ENCODE data around the gene MOK.

The MOK gene

GRCh38 chr14:102346645-102347044 is 41.7 kb upstream of the MOK start:
- ChIA-PET CTCF (no interaction called here), POLR2A (no interaction called here)
- H3K4me3 ChIP-seq (ENCODE audit: low read depth, low read length) = no peak overlapping the region
- TF ChIP-seq CTCF (IDR thresholded peaks at IDR 0.05; ENCODE audit: insufficient read depth, low read length, missing control alignments) = no peak
- DNase-seq (ENCODE audit: low read depth, low spot score) = no peak

GRCh38 chr14:102345232-102345631 is 40.3 kb upstream of the MOK start:
- ChIA-PET POLR2A (no interaction called here), CTCF (interaction anchor here (0.9 kb wide), 1 partner anchor 17 kb away, joined by 3 read pairs; the partner anchor contains the start of genes CINP and TECPR2)
- no peak for DNase-seq (ENCODE audit: low read depth, low spot score)
- TF ChIP-seq CTCF (IDR thresholded peaks at IDR 0.05; ENCODE audit: insufficient read depth, low read length, missing control alignments) = no peak
- no peak overlapping the region for H3K4me3 ChIP-seq (ENCODE audit: low read depth, low read length)

- TF ChIP-seq CTCF (IDR thresholded peaks at IDR 0.05; ENCODE audit: insufficient read depth, low read length, missing control alignments) = no peak
- ChIA-PET POLR2A (interaction anchor here (0.7 kb wide), 1 partner anchor 32 kb away, joined by 3 read pairs; no protein-coding TSS in a partner anchor), CTCF (interaction anchor here (0.9 kb wide), 1 partner anchor 18 kb away, joined by 3 read pairs; the partner anchor contains the start of genes CINP and TECPR2)
- H3K4me3 ChIP-seq (ENCODE audit: low read depth, low read length) = no peak overlapping the region
- no peak for DNase-seq (ENCODE audit: low read depth, low spot score)
These were observed 39.5 kb upstream of the MOK start for GRCh38 chr14:102344485-102344884.

GRCh38 chr14:102344084-102344483 is 39.1 kb upstream of the MOK start:
- POLR2A ChIA-PET = no interaction called here
- TF ChIP-seq CTCF (IDR thresholded peaks at IDR 0.05; ENCODE audit: insufficient read depth, low read length, missing control alignments) = no peak
- CTCF ChIA-PET = interaction anchor here (0.9 kb wide), 1 partner anchor 18 kb away, joined by 3 read pairs; the partner anchor contains the start of genes CINP and TECPR2
- DNase-seq (ENCODE audit: low read depth, low spot score) = no peak
- no peak overlapping the region for H3K4me3 ChIP-seq (ENCODE audit: low read depth, low read length)

- TF ChIP-seq CTCF (IDR thresholded peaks at IDR 0.05; ENCODE audit: insufficient read depth, low read length, missing control alignments) = no peak
- POLR2A ChIA-PET = interaction anchor here (0.7 kb wide), 1 partner anchor 236 kb away, joined by 3 read pairs; no protein-coding TSS in a partner anchor
- CTCF ChIA-PET = interaction anchor here (1.9 kb wide), 1 partner anchor 20 kb away, joined by 6 read pairs; no protein-coding TSS in a partner anchor
- no peak for DNase-seq (ENCODE audit: low read depth, low spot score)
- H3K4me3 ChIP-seq (ENCODE audit: low read depth, low read length) = no peak overlapping the region
These were observed 37.3 kb upstream of the MOK start for GRCh38 chr14:102342238-102342637.

GRCh38 chr14:102341566-102341965 is 36.6 kb upstream of the MOK start:
- ChIA-PET POLR2A (no interaction called here), CTCF (interaction anchor here (1.9 kb wide), 1 partner anchor 19 kb away, joined by 6 read pairs; no protein-coding TSS in a partner anchor)
- no peak for DNase-seq (ENCODE audit: low read depth, low spot score)
- no peak for TF ChIP-seq CTCF (IDR thresholded peaks at IDR 0.05; ENCODE audit: insufficient read depth, low read length, missing control alignments)
- H3K4me3 ChIP-seq (ENCODE audit: low read depth, low read length) = no peak overlapping the region

Measured in AG04449 (cell line).